Ascending aorta (tissue), 2 donors: Measurements from ENCODE around the gene PRDM4. TPM values are rescaled to one million over a fixed set of nuclear protein-coding genes. Genes with fewer than 3 reads are reported as not detected.

Experiments used
- DNase-seq, 2 donors: peaks; one replicate each; pipeline ENCODE4 v3.0.0-alpha.2; 2019; ENCODE audit warnings: low spot score in 2 of 2
- H3K27ac ChIP-seq, 2 donors: fragments of 200-600 bp; sonication (generic); one replicate each; pipeline ENCODE4 v1.5.1; 2016 to 2017; ENCODE audit warnings: mild to moderate bottlenecking in 1 of 2
- H3K27me3 ChIP-seq: fragments of 200-600 bp; sonication (generic); one replicate; pipeline ENCODE4 v1.5.1; 2017
- H3K36me3 ChIP-seq, 2 donors: fragments of 200-600 bp; sonication (generic); one replicate each; pipeline ENCODE4 v1.5.1; 2016
- H3K4me1 ChIP-seq, 2 donors: fragments of 200-600 bp; sonication (generic); one replicate each; pipeline ENCODE4 v1.5.1; 2016 to 2017; ENCODE audit warnings: mild to moderate bottlenecking in 1 of 2
- H3K4me3 ChIP-seq, 2 donors: fragments of 200-600 bp; sonication (generic); one replicate each; pipeline ENCODE4 v1.5.1; 2016 to 2017; ENCODE audit warnings: mild to moderate bottlenecking in 1 of 2
- H3K9me3 ChIP-seq, 2 donors: fragments of 200-600 bp; sonication (generic); one replicate each; pipeline ENCODE4 v1.5.1; 2016
- intact Hi-C: fragments of 100-400 bp; cut with DNase I; formaldehyde crosslinking; loops from one replicate; pipeline ENCODE4 v1.15.1; 2023
- total RNA-seq: library from RNA; depleted of rRNA; stranded (reverse); fragments of >200 nt; gene quantifications from one replicate; pipeline ENCODE4 v1.1.0, GENCODE V29; 2016
- TF ChIP-seq, protein P1 (sequence below), 3 experiments: fragments of 200-600 bp in 2 of 3; fragments of 450-650 bp in 1 of 3; sonication (generic) in 2 of 3; IDR thresholded peaks; one replicate each; pipeline ENCODE4 v1.5.1; 2016 to 2019; ENCODE audit warnings: antibody characterized with exemption in 3 of 3, mild to moderate bottlenecking in 1 of 3, moderate library complexity in 1 of 3

Gene PRDM4
- total RNA-seq, 1 donor from 2014 or later, result 7.3 TPM

DNA sequence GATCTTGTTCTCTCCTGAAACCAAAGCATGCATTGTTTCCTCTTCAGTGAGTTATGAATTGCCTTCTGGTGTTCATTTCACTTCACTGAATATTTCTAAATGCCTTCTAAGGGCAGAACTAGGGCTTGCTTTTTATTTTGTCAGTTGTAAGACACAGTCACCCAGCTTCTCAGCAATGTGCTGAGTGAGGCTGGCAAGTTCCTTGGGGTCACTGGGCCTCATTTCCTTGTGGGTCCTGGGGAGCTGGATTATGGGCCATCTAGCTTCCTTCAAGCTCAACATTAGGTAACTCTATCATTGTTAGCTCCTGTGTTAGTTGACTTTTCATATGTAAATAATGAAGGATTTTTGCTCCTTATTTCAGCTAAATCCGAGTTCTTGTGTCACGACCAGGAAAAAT is 27.3 kb upstream of the PRDM4 start:
- Histone ChIP-seq H3K9me3 (no peaks in the 10 kb centered on the region), H3K4me3 (no peak overlapping the region), H3K27me3 (no peaks in the 10 kb centered on the region), H3K4me1 (no peaks in the 10 kb centered on the region), H3K27ac (no peak overlapping the region), H3K36me3 (no peaks in the 10 kb centered on the region)
- TF ChIP-seq, protein P1, sequence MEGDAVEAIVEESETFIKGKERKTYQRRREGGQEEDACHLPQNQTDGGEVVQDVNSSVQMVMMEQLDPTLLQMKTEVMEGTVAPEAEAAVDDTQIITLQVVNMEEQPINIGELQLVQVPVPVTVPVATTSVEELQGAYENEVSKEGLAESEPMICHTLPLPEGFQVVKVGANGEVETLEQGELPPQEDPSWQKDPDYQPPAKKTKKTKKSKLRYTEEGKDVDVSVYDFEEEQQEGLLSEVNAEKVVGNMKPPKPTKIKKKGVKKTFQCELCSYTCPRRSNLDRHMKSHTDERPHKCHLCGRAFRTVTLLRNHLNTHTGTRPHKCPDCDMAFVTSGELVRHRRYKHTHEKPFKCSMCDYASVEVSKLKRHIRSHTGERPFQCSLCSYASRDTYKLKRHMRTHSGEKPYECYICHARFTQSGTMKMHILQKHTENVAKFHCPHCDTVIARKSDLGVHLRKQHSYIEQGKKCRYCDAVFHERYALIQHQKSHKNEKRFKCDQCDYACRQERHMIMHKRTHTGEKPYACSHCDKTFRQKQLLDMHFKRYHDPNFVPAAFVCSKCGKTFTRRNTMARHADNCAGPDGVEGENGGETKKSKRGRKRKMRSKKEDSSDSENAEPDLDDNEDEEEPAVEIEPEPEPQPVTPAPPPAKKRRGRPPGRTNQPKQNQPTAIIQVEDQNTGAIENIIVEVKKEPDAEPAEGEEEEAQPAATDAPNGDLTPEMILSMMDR (IDR thresholded peaks at IDR 0.05), result no peak
- intact Hi-C loops, result no loop called here
- no peak for DNase-seq

DNA sequence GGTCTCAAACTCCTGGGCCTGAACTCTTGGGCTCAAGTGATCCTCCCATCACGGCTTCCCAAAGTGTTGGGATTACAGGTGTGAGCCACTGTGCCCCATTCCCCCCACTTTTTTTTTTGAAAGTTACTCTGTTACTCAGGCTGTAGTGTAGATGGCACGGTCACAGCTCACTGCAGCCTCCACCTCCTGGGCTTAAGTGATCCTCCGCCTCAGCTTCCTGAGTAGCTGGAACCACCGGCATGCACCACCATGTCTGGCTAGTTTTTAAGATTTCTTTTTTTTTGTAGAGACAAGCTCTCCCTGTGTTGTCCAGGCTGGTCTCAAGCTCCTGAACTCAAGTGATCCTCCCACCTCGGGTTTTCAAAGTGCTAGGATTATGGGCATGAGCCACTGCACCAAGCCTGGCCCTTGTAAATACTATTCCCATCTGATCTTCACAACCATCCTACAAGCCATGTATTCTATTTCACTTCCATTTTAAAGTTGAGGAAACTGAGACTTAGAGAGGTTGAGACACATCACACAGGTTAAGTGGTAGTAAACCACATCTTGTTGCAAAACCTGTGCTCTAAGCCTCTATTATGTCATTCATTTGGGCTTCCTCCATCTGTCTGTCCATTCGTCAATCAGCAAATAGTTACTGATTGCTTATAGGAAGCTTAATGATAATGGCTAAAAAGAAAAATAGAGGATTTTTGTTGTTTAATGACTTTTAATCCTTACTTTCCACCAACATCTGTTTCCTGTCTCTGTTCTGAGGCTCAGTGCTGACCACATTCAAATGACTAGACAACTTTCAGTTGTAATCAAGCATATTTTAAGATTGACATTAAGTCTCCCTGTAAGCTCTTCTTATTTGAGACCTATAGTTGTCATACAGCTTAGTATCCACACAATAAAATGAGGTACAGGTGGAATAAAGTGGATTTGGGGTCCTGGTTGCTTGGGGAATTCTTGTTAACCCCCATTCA is 22.8 kb upstream of the PRDM4 start:
- H3K27ac ChIP-seq, result no peak overlapping the region
- H3K9me3 ChIP-seq, result no peaks in the 10 kb centered on the region
- no peak overlapping the region for H3K4me3 ChIP-seq
- intact Hi-C loops, result no loop called here
- H3K27me3 ChIP-seq, result no peaks in the 10 kb centered on the region
- no peaks in the 10 kb centered on the region for H3K4me1 ChIP-seq
- TF ChIP-seq, protein P1 (IDR thresholded peaks at IDR 0.05), result no peak
- no peak for DNase-seq
- H3K36me3 ChIP-seq, result no peaks in the 10 kb centered on the region

DNA sequence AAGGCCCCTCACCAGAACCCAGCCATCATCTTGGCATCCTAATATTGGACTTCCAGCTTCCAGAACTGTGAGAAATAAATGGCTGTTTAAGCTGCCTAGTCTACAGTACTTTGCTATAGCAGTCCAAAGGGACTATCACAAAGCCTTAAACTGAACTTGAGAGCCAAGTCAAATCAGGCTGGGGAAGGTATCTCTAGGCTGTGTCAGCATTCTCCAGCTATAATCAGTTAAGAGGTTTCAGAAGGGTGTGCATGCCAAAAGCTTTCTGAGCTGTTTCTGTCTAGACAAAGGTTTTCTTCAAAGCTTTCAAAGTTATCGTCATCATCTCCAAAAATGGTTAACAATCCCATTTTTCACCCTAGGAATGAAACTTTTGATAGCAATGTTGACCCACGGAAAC is 21.1 kb upstream of the PRDM4 start:
- no peaks in the 10 kb centered on the region for H3K4me1 ChIP-seq
- DNase-seq, result no peak
- no peaks in the 10 kb centered on the region for H3K36me3 ChIP-seq
- H3K9me3 ChIP-seq, result no peaks in the 10 kb centered on the region
- H3K27ac ChIP-seq, result no peak overlapping the region
- H3K4me3 ChIP-seq, result no peak overlapping the region
- TF ChIP-seq, protein P1 (IDR thresholded peaks at IDR 0.05), result no peak
- intact Hi-C loops, result no loop called here
- no peaks in the 10 kb centered on the region for H3K27me3 ChIP-seq

DNA sequence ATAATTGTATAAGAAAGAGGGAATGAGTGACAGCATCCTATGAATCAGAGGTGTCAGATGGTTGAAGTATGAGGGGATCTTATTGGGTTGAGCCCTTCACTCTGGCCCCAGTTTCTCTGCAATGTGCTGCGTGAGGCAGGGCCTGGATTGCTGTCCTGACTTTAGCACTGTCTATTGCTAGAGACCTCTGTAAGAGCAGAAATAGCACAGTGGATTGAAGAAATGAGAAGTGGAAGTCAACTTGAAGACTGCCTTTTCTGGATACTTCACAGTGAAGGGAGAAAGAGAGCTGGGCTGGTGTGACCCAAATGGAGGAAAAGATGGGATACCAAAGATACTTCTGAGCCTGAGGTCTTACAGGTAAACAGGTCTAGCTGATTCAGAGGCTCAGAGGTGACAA is 19.4 kb upstream of the PRDM4 start:
- no peaks in the 10 kb centered on the region for H3K9me3 ChIP-seq
- no peak overlapping the region for H3K4me3 ChIP-seq
- DNase-seq, result no peak
- H3K36me3 ChIP-seq, result no peaks in the 10 kb centered on the region
- no peaks in the 10 kb centered on the region for H3K27me3 ChIP-seq
- TF ChIP-seq, protein P1 (IDR thresholded peaks at IDR 0.05), result no peak
- intact Hi-C loops, result no loop called here
- no peak overlapping the region for H3K27ac ChIP-seq
- H3K4me1 ChIP-seq, result no peaks in the 10 kb centered on the region

DNA sequence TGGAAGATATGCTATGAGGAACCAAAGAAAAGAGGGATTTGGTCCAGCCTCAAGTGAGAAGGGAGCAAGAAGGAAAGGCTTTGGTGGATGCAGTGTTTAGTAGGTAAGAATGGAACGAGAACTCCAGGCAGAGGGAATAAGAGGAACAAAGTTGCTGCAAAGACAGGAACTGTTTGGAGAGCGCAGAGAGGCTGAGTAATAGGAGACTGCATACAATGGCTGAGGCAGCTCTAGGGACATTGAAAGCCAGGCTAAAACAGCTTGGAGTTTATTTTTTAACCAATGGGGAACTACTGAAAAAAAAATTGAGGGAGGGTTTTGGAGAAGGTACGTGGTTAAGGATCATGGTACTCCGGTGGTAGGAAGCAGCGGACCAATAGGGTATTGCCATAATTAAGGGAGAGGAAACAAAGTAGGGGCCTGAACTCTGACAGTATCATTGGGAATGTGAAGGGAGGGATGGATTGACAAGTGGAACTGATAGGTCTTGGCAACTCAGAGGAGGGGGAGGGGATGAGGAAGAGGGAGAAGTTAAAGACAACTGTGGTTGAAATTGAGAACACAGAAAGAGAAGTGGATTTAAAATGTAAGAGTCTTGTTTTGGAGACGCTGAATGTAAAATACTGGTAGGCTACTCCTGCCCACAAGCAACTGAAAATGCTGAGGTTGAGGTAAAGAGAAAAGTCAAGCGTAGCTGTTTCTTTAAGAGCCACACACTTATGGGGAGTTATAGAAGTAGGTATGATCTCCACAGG is 18.3 kb upstream of the PRDM4 start:
- H3K27me3 ChIP-seq, result no peaks in the 10 kb centered on the region
- no peak for DNase-seq
- TF ChIP-seq, protein P1 (IDR thresholded peaks at IDR 0.05), result no peak

More for the DNA sequence above, 18.3 kb upstream of the PRDM4 start:
- Histone ChIP-seq H3K9me3 (no peaks in the 10 kb centered on the region), H3K36me3 (no peaks in the 10 kb centered on the region), H3K27ac (no peak overlapping the region), H3K4me1 (peaks cover 0 to 3% of the 10 kb centered on the region in 2 donors), H3K4me3 (no peak overlapping the region)
- intact Hi-C loops, result no loop called here
